ENCODE data around the gene PCDHGA10. TPM values are rescaled to one million over a fixed set of nuclear protein-coding genes. Genes with fewer than 3 reads are reported as not detected.
A peak's percentile ranks its signal among the peaks of the same experiment; 100 is the strongest.
"Not testable (repeated sequence)": the region's sequence is repeated elsewhere in the genome, so short reads cannot be mapped to it uniquely, and the experiment has no call there.

Gene PCDHGA10
- total RNA-seq, 1 donor from 2014 or later, result 4.7 TPM

- Histone ChIP-seq H3K27ac (no peak overlapping the region), H3K79me2 (ENCODE audit: low read depth) (no peaks in the 10 kb centered on the region), H3K4me1 (no peaks in the 10 kb centered on the region), H3K4me2 (no peak overlapping the region), H3K36me3 (peaks cover 12% of the 10 kb centered on the region), H3K9ac (no peak overlapping the region), H4K20me1 (ENCODE audit: low read depth) (no peaks in the 10 kb centered on the region), H3K27me3 (peaks cover 8% of the 10 kb centered on the region), H3F3A (ENCODE audit: low read depth) (peaks cover 14% of the 10 kb centered on the region), H3K9me3 (ENCODE audit: low read depth) (peaks cover 38% of the 10 kb centered on the region), H3K4me3 (no peak overlapping the region), H2AFZ (replicated peaks) (no peak overlapping the region)
- peaks cover 59% of the 10 kb centered on the region for H3K36me3 Mint-ChIP-seq
- H3K4me1 Mint-ChIP-seq, result peaks cover 14% of the 10 kb centered on the region
- H3K27me3 Mint-ChIP-seq (ENCODE audit: insufficient read depth, low read depth), result peaks cover 18% of the 10 kb centered on the region
- TF ChIP-seq, protein P1, sequence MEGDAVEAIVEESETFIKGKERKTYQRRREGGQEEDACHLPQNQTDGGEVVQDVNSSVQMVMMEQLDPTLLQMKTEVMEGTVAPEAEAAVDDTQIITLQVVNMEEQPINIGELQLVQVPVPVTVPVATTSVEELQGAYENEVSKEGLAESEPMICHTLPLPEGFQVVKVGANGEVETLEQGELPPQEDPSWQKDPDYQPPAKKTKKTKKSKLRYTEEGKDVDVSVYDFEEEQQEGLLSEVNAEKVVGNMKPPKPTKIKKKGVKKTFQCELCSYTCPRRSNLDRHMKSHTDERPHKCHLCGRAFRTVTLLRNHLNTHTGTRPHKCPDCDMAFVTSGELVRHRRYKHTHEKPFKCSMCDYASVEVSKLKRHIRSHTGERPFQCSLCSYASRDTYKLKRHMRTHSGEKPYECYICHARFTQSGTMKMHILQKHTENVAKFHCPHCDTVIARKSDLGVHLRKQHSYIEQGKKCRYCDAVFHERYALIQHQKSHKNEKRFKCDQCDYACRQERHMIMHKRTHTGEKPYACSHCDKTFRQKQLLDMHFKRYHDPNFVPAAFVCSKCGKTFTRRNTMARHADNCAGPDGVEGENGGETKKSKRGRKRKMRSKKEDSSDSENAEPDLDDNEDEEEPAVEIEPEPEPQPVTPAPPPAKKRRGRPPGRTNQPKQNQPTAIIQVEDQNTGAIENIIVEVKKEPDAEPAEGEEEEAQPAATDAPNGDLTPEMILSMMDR (IDR thresholded peaks at IDR 0.05), result no peak
- TF ChIP-seq EZH2 (IDR thresholded peaks at IDR 0.05) (no peak), EZH2phosphoT487 (IDR thresholded peaks at IDR 0.05) (no peak)
- peak overlapping the region; percentile 14 for H3K27ac Mint-ChIP-seq
- no peak overlapping the region for H3K4me3 Mint-ChIP-seq
- no peak for DNase-seq (ENCODE audit: low spot score)
- peaks cover 81% of the 10 kb centered on the region for H3K9me3 Mint-ChIP-seq
Observed at GRCh38 chr5:141409598-141410306, 3.0 kb upstream of the PCDHGA10 start.

DNA sequence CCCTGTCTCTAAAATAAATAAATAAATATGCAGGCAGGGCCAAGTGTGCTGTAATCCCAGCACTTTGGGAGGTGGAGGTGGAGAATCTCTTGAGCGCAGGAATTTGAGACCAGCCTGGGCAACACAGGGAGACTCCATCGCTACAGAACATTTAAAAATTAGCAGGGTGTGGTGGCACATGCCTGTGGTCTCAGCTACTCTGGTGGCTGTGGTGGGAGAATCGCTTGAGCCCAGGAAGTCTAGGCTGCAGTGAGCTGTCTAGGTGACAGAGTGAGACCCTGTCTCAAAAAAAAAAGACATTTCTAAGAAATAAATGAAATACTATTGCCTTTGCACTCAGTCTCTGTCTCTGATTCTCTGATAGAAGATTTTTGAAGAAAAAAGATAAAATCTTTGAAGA is 1.2 kb upstream of the PCDHGA10 start:
- no peaks in the 10 kb centered on the region for H3K4me1 ChIP-seq
- TF ChIP-seq, protein P1 (IDR thresholded peaks at IDR 0.05), result no peak
- H3F3A ChIP-seq (ENCODE audit: low read depth), result peaks cover 14% of the 10 kb centered on the region
- H3K27ac Mint-ChIP-seq, result no peak overlapping the region
- H3K9me3 ChIP-seq (ENCODE audit: low read depth), result peaks cover 38% of the 10 kb centered on the region
- H3K27me3 ChIP-seq, result peaks cover 8% of the 10 kb centered on the region
- no peak overlapping the region for H2AFZ ChIP-seq (replicated peaks)
- peaks cover 12% of the 10 kb centered on the region for H3K36me3 ChIP-seq
- H3K36me3 Mint-ChIP-seq, result peaks cover 67% of the 10 kb centered on the region
- H3K27ac ChIP-seq, result no peak overlapping the region
- peaks cover 82% of the 10 kb centered on the region for H3K9me3 Mint-ChIP-seq
- peak overlapping the region; percentile 11 for H3K4me3 ChIP-seq
- no peaks in the 10 kb centered on the region for H4K20me1 ChIP-seq (ENCODE audit: low read depth)
- H3K9ac ChIP-seq, result no peak overlapping the region
- peaks cover 14% of the 10 kb centered on the region for H3K4me1 Mint-ChIP-seq
- no peak overlapping the region for H3K4me2 ChIP-seq
- H3K79me2 ChIP-seq (ENCODE audit: low read depth), result no peaks in the 10 kb centered on the region
- no peak overlapping the region for H3K4me3 Mint-ChIP-seq
- H3K27me3 Mint-ChIP-seq (ENCODE audit: insufficient read depth, low read depth), result peaks cover 18% of the 10 kb centered on the region
- no peak for DNase-seq (ENCODE audit: low spot score)

- H3K27me3 ChIP-seq, result peaks cover 4% of the 10 kb centered on the region
- no peak overlapping the region for H3K27ac Mint-ChIP-seq
- H3K79me2 ChIP-seq (ENCODE audit: low read depth), result peaks cover 5% of the 10 kb centered on the region
- H3K9me3 Mint-ChIP-seq, result peaks cover 84% of the 10 kb centered on the region
- TF ChIP-seq EZH2phosphoT487 (IDR thresholded peaks at IDR 0.05), result no peak
- TF ChIP-seq, protein P1 (IDR thresholded peaks at IDR 0.05), result no peak
- no peak for TF ChIP-seq EZH2 (IDR thresholded peaks at IDR 0.05)
- H3F3A ChIP-seq (ENCODE audit: low read depth), result peaks cover 28% of the 10 kb centered on the region
- H3K27ac ChIP-seq, result no peak overlapping the region
- H3K4me2 ChIP-seq, result no peak overlapping the region
- H3K4me3 Mint-ChIP-seq, result peak overlapping the region; percentile 77
- peaks cover 21% of the 10 kb centered on the region for H3K27me3 Mint-ChIP-seq (ENCODE audit: insufficient read depth, low read depth)
- H4K20me1 ChIP-seq (ENCODE audit: low read depth), result no peaks in the 10 kb centered on the region
- no peak overlapping the region for H3K4me3 ChIP-seq
- no peak overlapping the region for H2AFZ ChIP-seq (replicated peaks)
- H3K9ac ChIP-seq, result no peak overlapping the region
- H3K4me1 ChIP-seq, result no peaks in the 10 kb centered on the region
- peaks cover 41% of the 10 kb centered on the region for H3K9me3 ChIP-seq (ENCODE audit: low read depth)
- H3K36me3 Mint-ChIP-seq, result peaks cover 72% of the 10 kb centered on the region
- H3K4me1 Mint-ChIP-seq, result peaks cover 15% of the 10 kb centered on the region
- H3K36me3 ChIP-seq, result peaks cover 17% of the 10 kb centered on the region
- no peak for DNase-seq (ENCODE audit: low spot score)
Observed at GRCh38 chr5:141413540-141414069, 818 bp downstream of the PCDHGA10 start.

GRCh38 chr5:141414548-141415274 is 1.9 kb downstream of the PCDHGA10 start:
- not testable (repeated sequence) for H3K4me2 ChIP-seq; H3K4me3 Mint-ChIP-seq; H3K9ac ChIP-seq; H3K4me3 ChIP-seq; H4K20me1 ChIP-seq (ENCODE audit: low read depth); H3K27ac Mint-ChIP-seq; H3K4me1 ChIP-seq; H3K27me3 ChIP-seq; DNase-seq (ENCODE audit: low spot score); H2AFZ ChIP-seq (replicated peaks); H3K27ac ChIP-seq; H3K79me2 ChIP-seq (ENCODE audit: low read depth)
- peaks cover 42% of the 10 kb centered on the region for H3K9me3 ChIP-seq (ENCODE audit: low read depth)
- Mint-ChIP-seq H3K9me3 (peaks cover 81% of the 10 kb centered on the region), H3K27me3 (ENCODE audit: insufficient read depth, low read depth) (peaks cover 17% of the 10 kb centered on the region), H3K36me3 (peaks cover 69% of the 10 kb centered on the region), H3K4me1 (peaks cover 11% of the 10 kb centered on the region)
- H3K36me3 ChIP-seq, result peaks cover 23% of the 10 kb centered on the region
- H3F3A ChIP-seq (ENCODE audit: low read depth), result peaks cover 24% of the 10 kb centered on the region

DNA sequence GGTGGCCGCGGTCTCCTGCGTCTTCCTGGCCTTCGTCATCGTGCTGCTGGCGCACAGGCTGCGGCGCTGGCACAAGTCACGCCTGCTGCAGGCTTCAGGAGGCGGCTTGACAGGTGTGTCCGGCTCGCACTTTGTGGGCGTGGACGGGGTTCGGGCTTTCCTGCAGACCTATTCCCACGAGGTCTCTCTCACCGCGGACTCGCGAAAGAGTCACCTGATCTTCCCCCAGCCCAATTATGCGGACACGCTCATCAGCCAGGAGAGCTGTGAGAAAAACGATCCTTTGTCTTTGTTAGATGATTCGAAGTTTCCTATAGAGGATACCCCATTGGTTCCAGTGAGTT is 2.5 kb downstream of the PCDHGA10 start:
- Histone ChIP-seq H3F3A (ENCODE audit: low read depth) (peaks cover 25% of the 10 kb centered on the region), H3K9me3 (ENCODE audit: low read depth) (peaks cover 45% of the 10 kb centered on the region), H3K36me3 (peaks cover 23% of the 10 kb centered on the region)
- not testable (repeated sequence) for H3K4me1 ChIP-seq; H3K4me3 ChIP-seq; H3K4me1 Mint-ChIP-seq; H3K27ac ChIP-seq; H3K4me2 ChIP-seq; H3K9ac ChIP-seq; H3K27ac Mint-ChIP-seq; H2AFZ ChIP-seq (replicated peaks); H3K79me2 ChIP-seq (ENCODE audit: low read depth); DNase-seq (ENCODE audit: low spot score); H3K27me3 ChIP-seq; H3K4me3 Mint-ChIP-seq; H4K20me1 ChIP-seq (ENCODE audit: low read depth)
- H3K9me3 Mint-ChIP-seq, result peaks cover 82% of the 10 kb centered on the region
- peaks cover 72% of the 10 kb centered on the region for H3K36me3 Mint-ChIP-seq
- peaks cover 18% of the 10 kb centered on the region for H3K27me3 Mint-ChIP-seq (ENCODE audit: insufficient read depth, low read depth)
